ENCODE results near the gene CNR2.
"Not testable (repeated sequence)": the region's sequence is repeated elsewhere in the genome, so short reads cannot be mapped to it uniquely, and the experiment has no call there.

CNR2 gene

GRCh38 chr1:23902321-23903278 is 10.6 kb downstream of the CNR2 start:
- POLR2A ChIA-PET (ENCODE audit: low non-redundant PET) = no interaction called here

GRCh38 chr1:23900017-23900416 is 13.1 kb downstream of the CNR2 start:
- CTCF ChIA-PET; H3K27ac ChIP-seq; DNase-seq (ENCODE audit: low spot score); POLR2A ChIA-PET (ENCODE audit: low non-redundant PET): not testable (repeated sequence)

More at GRCh38 chr1:23902321-23903278, 10.6 kb downstream of the CNR2 start:
- CTCF ChIA-PET = interaction anchor here (1.0 kb wide), 1 partner anchor 34 kb away, joined by 3 read pairs; the partner anchor contains the start of gene FUCA1
- no peak overlapping the region for H3K27ac ChIP-seq
- DNase-seq (ENCODE audit: low spot score) = no peak
- no peak for TF ChIP-seq CTCF (conservative IDR thresholded peaks at IDR 0.05; ENCODE audit: low read depth)

- TF ChIP-seq CTCF (conservative IDR thresholded peaks at IDR 0.05; ENCODE audit: low read depth) = no peak
- CTCF ChIA-PET = no interaction called here
- no peak overlapping the region for H3K27ac ChIP-seq
- POLR2A ChIA-PET (ENCODE audit: low non-redundant PET) = no interaction called here
- DNase-seq (ENCODE audit: low spot score) = no peak
These were observed 14.1 kb downstream of the CNR2 start for GRCh38 chr1:23899070-23899469.

- ChIA-PET CTCF (interaction anchor here (0.6 kb wide), 3 partner anchors 13 to 105 kb away, joined by 3 to 4 read pairs (median 4); no protein-coding TSS in a partner anchor), POLR2A (ENCODE audit: low non-redundant PET) (no interaction called here)
- TF ChIP-seq CTCF (conservative IDR thresholded peaks at IDR 0.05; ENCODE audit: low read depth) = no peak
- no peak for DNase-seq (ENCODE audit: low spot score)
- H3K27ac ChIP-seq = peak overlapping the region; percentile 42; the same call in 1 of the 2 replicates
These were observed 16.1 kb downstream of the CNR2 start for GRCh38 chr1:23897083-23897482.

GRCh38 chr1:23896491-23896890 is 16.7 kb downstream of the CNR2 start:
- TF ChIP-seq CTCF (conservative IDR thresholded peaks at IDR 0.05; ENCODE audit: low read depth) = no peak
- no peak overlapping the region for H3K27ac ChIP-seq
- CTCF ChIA-PET = interaction anchor here (0.6 kb wide), 3 partner anchors 13 to 105 kb away, joined by 3 to 6 read pairs (median 4); no protein-coding TSS in a partner anchor
- POLR2A ChIA-PET (ENCODE audit: low non-redundant PET) = no interaction called here
- no peak for DNase-seq (ENCODE audit: low spot score)

- no peak overlapping the region for H3K27ac ChIP-seq
- ChIA-PET POLR2A (ENCODE audit: low non-redundant PET) (no interaction called here), CTCF (interaction anchor here (0.6 kb wide), 2 partner anchors 14 to 44 kb away, joined by 3 to 6 read pairs; no protein-coding TSS in a partner anchor)
- no peak for TF ChIP-seq CTCF (conservative IDR thresholded peaks at IDR 0.05; ENCODE audit: low read depth)
- no peak for DNase-seq (ENCODE audit: low spot score)
These were observed 17.2 kb downstream of the CNR2 start for GRCh38 chr1:23895993-23896392.

GRCh38 chr1:23895082-23895481 is 18.1 kb downstream of the CNR2 start:
- CTCF ChIA-PET = interaction anchor here (0.6 kb wide), 1 partner anchor 43 kb away, joined by 3 read pairs; no protein-coding TSS in a partner anchor
- TF ChIP-seq CTCF (conservative IDR thresholded peaks at IDR 0.05; ENCODE audit: low read depth) = no peak

More at GRCh38 chr1:23895082-23895481, 18.1 kb downstream of the CNR2 start:
- H3K27ac ChIP-seq = no peak overlapping the region
- POLR2A ChIA-PET (ENCODE audit: low non-redundant PET) = no interaction called here
- DNase-seq (ENCODE audit: low spot score) = no peak
